Kidney epithelial cell (primary cell): ENCODE results near the gene ATN1. TPM values are rescaled to one million over a fixed set of nuclear protein-coding genes. Genes with fewer than 3 reads are reported as not detected.
A peak's percentile ranks its signal among the peaks of the same experiment; 100 is the strongest.

Source experiments
- DNase-seq: peaks from one replicate; pipeline ENCODE4 v3.0.0-alpha.2; 2010; ENCODE audit warnings: low read depth
- H3K27me3 ChIP-seq: 2 replicates; pipeline ENCODE4 v1.6.0; 2011; ENCODE audit warnings: low read length; ENCODE audit not compliant: control insufficient read depth, insufficient read depth
- H3K36me3 ChIP-seq: 2 replicates; pipeline ENCODE4 v1.5.1; 2011; ENCODE audit warnings: low read length; ENCODE audit not compliant: control insufficient read depth, insufficient read depth
- H3K4me3 ChIP-seq: 2 replicates; pipeline ENCODE4 v1.5.1; 2011; ENCODE audit warnings: low read depth, mild to moderate bottlenecking, control low read depth, low read length
- CTCF ChIP-seq: IDR thresholded peaks from 2 replicates; pipeline ENCODE4 v1.5.1; 2011; ENCODE audit warnings: mild to moderate bottlenecking, moderate library complexity, low read length, control low read depth, inconsistent platforms; ENCODE audit not compliant: insufficient read depth, poor library complexity, severe bottlenecking
- total RNA-seq: library from RNA; depleted of rRNA; stranded (reverse); fragments of >200 nt; gene quantifications from 2 replicates; pipeline ENCODE4 v1.2.3, GENCODE V29; 2015

The ATN1 gene
- total RNA-seq, 1 donor from 2014 or later, result 38.6 TPM

DNA sequence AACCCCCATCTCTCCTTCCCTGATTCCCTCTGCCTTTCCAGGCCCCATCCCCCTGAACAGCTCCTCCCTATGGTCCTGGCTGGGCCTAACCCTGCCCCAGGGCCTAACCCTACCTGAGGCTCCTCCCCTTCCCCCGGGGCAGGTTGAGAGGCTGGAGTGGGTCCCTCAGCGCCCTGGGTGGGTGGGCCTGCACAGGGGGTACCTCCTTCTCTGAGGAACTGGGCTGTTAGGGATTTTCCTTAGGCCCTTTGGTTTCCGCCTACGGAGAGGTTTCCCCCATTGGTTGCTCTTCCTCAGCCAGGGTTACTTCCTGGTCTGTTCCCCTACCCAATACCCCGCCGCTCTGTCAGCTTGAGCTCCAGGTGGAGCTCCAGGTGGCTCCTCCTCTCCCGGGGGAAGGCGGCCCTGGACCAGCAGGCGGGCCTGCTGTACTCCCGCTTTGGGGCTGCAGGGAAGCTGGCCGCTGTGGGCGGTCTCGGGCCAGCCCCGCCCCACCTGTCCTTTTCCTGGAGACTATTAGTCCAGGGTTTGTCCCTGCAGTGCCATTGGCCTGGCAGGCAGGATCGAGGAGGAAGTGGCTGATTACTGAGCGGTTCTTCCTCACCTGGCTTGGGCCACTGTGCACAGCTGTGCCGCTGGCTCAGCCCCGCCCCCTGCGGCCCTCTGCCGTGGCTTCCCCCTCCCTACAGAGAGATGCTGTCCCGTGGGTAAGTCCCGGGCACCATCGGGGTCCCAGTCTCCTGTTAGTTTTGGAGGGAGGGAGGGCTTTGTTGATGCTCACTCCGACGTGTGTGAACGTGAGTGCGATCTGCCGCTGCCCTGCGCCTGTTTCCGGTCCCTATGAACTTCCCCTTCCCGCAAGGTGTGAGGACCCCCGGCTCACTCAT is 18.5 kb downstream of the ATN1 start:
- DNase-seq, result peak; percentile 84
- TF ChIP-seq CTCF, result no peak
- Histone ChIP-seq H3K27me3 (no peaks in the 10 kb centered on the region), H3K36me3 (no peaks in the 10 kb centered on the region), H3K4me3 (peak overlapping the region; percentile 60)

DNA sequence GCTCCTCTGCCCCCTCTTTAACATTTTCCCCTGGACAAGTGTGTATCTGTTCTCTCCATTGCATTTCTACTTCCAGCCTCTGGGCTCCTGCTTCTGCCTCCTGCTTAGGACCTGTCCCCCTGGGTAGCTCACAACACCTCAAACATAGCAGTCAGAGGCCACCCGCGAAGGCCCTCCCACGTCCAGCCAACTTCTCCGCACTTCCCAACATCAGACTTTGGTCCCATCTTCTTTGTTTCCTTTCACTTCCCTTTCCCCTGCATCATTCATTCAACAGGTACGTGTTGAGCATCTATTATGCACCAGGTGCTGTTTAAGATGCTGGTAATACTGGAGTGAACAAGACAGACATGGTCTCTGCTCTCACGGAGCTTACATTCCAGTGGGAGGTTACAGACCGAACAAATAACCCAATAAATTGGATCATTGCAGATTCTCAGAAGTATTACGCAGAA is 19.2 kb downstream of the ATN1 start:
- TF ChIP-seq CTCF, result no peak
- Histone ChIP-seq H3K27me3 (no peaks in the 10 kb centered on the region), H3K4me3 (peak overlapping the region; percentile 60), H3K36me3 (no peaks in the 10 kb centered on the region)
- DNase-seq, result no peak

DNA sequence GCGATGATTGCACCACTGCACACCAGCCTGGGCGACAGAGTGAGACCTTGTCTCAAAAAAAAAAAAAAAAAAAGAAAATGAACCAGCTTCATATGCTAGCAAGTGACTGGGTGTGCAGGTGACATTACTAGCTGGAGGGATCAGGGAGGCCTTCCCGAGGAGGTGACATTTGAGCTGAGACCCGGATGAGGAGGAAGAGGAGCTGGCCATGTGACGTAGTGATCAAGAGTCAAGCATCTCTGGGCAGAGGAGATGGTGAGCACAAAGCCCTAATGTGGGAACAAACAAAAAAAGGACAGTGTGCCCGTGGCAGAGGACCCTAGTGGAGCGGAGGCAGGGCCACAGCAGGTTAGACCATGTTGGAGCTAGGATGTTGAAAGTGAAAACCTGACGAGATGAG is 19.9 kb downstream of the ATN1 start:
- H3K36me3 ChIP-seq, result no peaks in the 10 kb centered on the region
- TF ChIP-seq CTCF, result no peak
- no peaks in the 10 kb centered on the region for H3K27me3 ChIP-seq
- no peak for DNase-seq
- no peak overlapping the region for H3K4me3 ChIP-seq

GRCh38 chr12:6948873-6949594 is 21.3 kb downstream of the ATN1 start:
- DNase-seq, result no peak
- Histone ChIP-seq H3K36me3 (no peaks in the 10 kb centered on the region), H3K4me3 (no peak overlapping the region), H3K27me3 (no peaks in the 10 kb centered on the region)
- TF ChIP-seq CTCF, result no peak

- H3K36me3 ChIP-seq, result no peaks in the 10 kb centered on the region
- peak; percentile 27 for TF ChIP-seq CTCF
- H3K27me3 ChIP-seq, result no peaks in the 10 kb centered on the region
- no peak for DNase-seq
- no peak overlapping the region for H3K4me3 ChIP-seq
These were observed 22.6 kb downstream of the ATN1 start for GRCh38 chr12:6950401-6950801.
